Limb (tissue), 2 donors: ENCODE measurements around the gene SPATA45.

Source experiments
- DNase-seq, 2 donors: peaks; one replicate each; pipeline ENCODE4 v3.0.0-alpha.2; 2016; ENCODE audit errors: extremely low spot score in 2 of 2

SPATA45 gene

GRCh38 chr1:212782422-212783154 is 64.9 kb downstream of the SPATA45 start:
- peak in 1 of 2 donors; percentile 61 for DNase-seq

- DNase-seq: no peak
These were observed 66.2 kb downstream of the SPATA45 start for GRCh38 chr1:212781225-212781624.

GRCh38 chr1:212780759-212781158 is 66.7 kb downstream of the SPATA45 start:
- no peak for DNase-seq
